K562 (cell line): Measurements from ENCODE around the gene ZNF26. TPM values are rescaled to one million over a fixed set of nuclear protein-coding genes. Genes with fewer than 3 reads are reported as not detected.

Source experiments
- ATAC-seq: fragments of 200-7000 bp; cut with Tn5 transposase; 3 replicates; pipeline ENCODE4 v1.9.1; 2020; ENCODE audit warnings: moderate library complexity
- BruUV-seq: library from RNA; stranded (reverse); fragments of 400-500 nt; replicated peaks from 2 replicates; lab custom pipeline; 2021; lab: Mats Ljungman, UMichigan
- CTCF ChIA-PET: fragments of 300-600 bp; formaldehyde crosslinking; extraction: SDS; loops from one replicate; lab custom pipeline; 2021; ENCODE audit warnings: low intra/inter-chr PET ratio; lab: Yijun Ruan, JAX
- POLR2A ChIA-PET: fragments of 300-600, 350-650 bp; sonication (Branson Sonifier 250); formaldehyde crosslinking; extraction: SDS; loops from one replicate; lab custom pipeline; 2021; ENCODE audit warnings: antibody characterized with exemption, inconsistent platforms; lab: Yijun Ruan, JAX
- DNase-seq, 4 experiments: peaks; one replicate each; pipeline versions ENCODE4 v3.0.0 to v3.0.0-alpha.2; 2011 to 2018; ENCODE audit warnings: low spot score in 3 of 4, mixed read lengths in 3 of 4; ENCODE audit errors: extremely low read depth in 1 of 4
- FAIRE-seq: peaks from 2 replicates; lab custom pipeline; 2011; peaks lifted over from hg19 to GRCh38; lab: Jason Lieb, UNC
- H2AFZ ChIP-seq: 2 replicates; pipeline ENCODE4 v1.6.0; 2011; ENCODE audit warnings: low read depth, low read length, control low read depth, inconsistent platforms
- H3K27ac ChIP-seq: fragments of 200-600 bp; 3 replicates; pipeline ENCODE4 v1.8.0; 2011; ENCODE audit warnings: low read depth, mild to moderate bottlenecking, control low read depth, inconsistent platforms, low read length, moderate library complexity, mixed read lengths; ENCODE audit errors: extremely low read depth
- H3K27me3 ChIP-seq, 2 experiments: fragments of 300-600 bp in 1 of 2; 2 replicates in 1 of 2; 3 replicates in 1 of 2; pipeline versions ENCODE4 v1.6.0 to v1.8.0; 2011; ENCODE audit warnings: inconsistent platforms in 2 of 2, low read length in 2 of 2, mild to moderate bottlenecking in 1 of 2, mixed read lengths in 1 of 2, moderate library complexity in 1 of 2; ENCODE audit not compliant: control insufficient read depth in 2 of 2, insufficient read depth in 2 of 2
- H3K36me3 ChIP-seq: fragments of 300-600 bp; 3 replicates; pipeline ENCODE4 v1.8.0; 2011; ENCODE audit warnings: mild to moderate bottlenecking, low read length, inconsistent platforms; ENCODE audit not compliant: control insufficient read depth, insufficient read depth
- H3K4me1 ChIP-seq, 2 experiments: fragments of 200-600 bp in 1 of 2; replicated peaks in 1 of 2; 2 replicates in 1 of 2; 3 replicates in 1 of 2; pipeline versions ENCODE4 v1.5.1 to v1.8.0; 2011; ENCODE audit warnings: inconsistent platforms in 2 of 2, low read length in 2 of 2, mild to moderate bottlenecking in 1 of 2, mixed read lengths in 1 of 2, moderate library complexity in 1 of 2; ENCODE audit not compliant: control insufficient read depth in 2 of 2, insufficient read depth in 2 of 2
- H3K4me2 ChIP-seq: 2 replicates; pipeline ENCODE4 v1.6.1; 2011; ENCODE audit warnings: low read length, control low read depth, inconsistent platforms, mixed read lengths; ENCODE audit not compliant: insufficient read depth
- H3K4me3 ChIP-seq: fragments of 200-600 bp; sonication (generic), shearing (Covaris generic); 2 replicates; pipeline ENCODE4 v1.5.1; 2016; ENCODE audit warnings: control low read depth, inconsistent platforms
- H3K79me2 ChIP-seq: fragments of 200-600 bp; 3 replicates; pipeline ENCODE4 v1.8.0; 2011; ENCODE audit warnings: low read length, inconsistent platforms; ENCODE audit not compliant: control insufficient read depth, insufficient read depth
- H3K9ac ChIP-seq, 2 experiments: 2 replicates each; pipeline versions ENCODE4 v1.6.0 to v1.6.1; 2011; ENCODE audit warnings: low read depth in 2 of 2, low read length in 2 of 2, control low read depth in 1 of 2, inconsistent platforms in 1 of 2, mild to moderate bottlenecking in 1 of 2, mixed read lengths in 1 of 2; ENCODE audit not compliant: insufficient read depth in 1 of 2
- H3K9me1 ChIP-seq: one replicate; pipeline ENCODE4 v1.6.0; 2011; ENCODE audit warnings: inconsistent platforms, mild to moderate bottlenecking, low read length, moderate library complexity; ENCODE audit not compliant: control insufficient read depth, insufficient read depth
- H3K9me3 ChIP-seq: replicated peaks from 2 replicates; pipeline ENCODE4 v1.5.1; 2011; ENCODE audit warnings: low read depth, low read length, inconsistent platforms; ENCODE audit not compliant: control insufficient read depth, insufficient read depth
- H4K20me1 ChIP-seq: replicated peaks from 2 replicates; pipeline ENCODE4 v1.6.1; 2011; ENCODE audit warnings: low read length, inconsistent platforms, mixed read lengths; ENCODE audit not compliant: control insufficient read depth, insufficient read depth
- MYNN ChIP-seq, 2 experiments: sonication (generic); formaldehyde crosslinking in 1 of 2; IDR thresholded peaks; 2 replicates each; pipeline versions ENCODE4 v1.5.0 to v1.6.1; 2016 to 2020; ENCODE audit warnings: antibody characterized with exemption in 1 of 2, missing genetic modification reagents in 1 of 2
- ZFP30 ChIP-seq: fragments of 250-450 bp; sonication (Bioruptor Pico); IDR thresholded peaks from 2 replicates; pipeline ENCODE4 v1.8.0; 2022; ENCODE audit warnings: moderate library complexity, mild to moderate bottlenecking, inconsistent platforms, borderline replicate concordance
- WGBS: fragments of 100-300 bp; shearing (Covaris generic); methylation state at CpG from one replicate; pipeline ENCODE4 v1.1.6; 2016; ENCODE audit warnings: low coverage, mixed read lengths; ENCODE audit not compliant: insufficient coverage; ENCODE audit errors: missing lambda C conversion rate; 5-methylcytosine and 5-hydroxymethylcytosine counted together
- in situ Hi-C: fragments of 300-500 bp; cut with MboI; formaldehyde crosslinking; loops from 4 replicates; pipeline ENCODE4 v1.15.0; 2018; ENCODE audit warnings: inconsistent platforms, mixed read lengths
- intact Hi-C: fragments of 100-400 bp; cut with micrococcal nuclease; formaldehyde crosslinking; loops from 2 replicates; pipeline ENCODE4 v1.14.2; 2022
- polyA plus RNA-seq, 8 experiments: library from polyadenylated mRNA; depleted of rRNA in 4 of 8; stranded (reverse) in 5 of 8; unstranded in 3 of 8; fragments of >200 nt; fragmentation: Nextera tagmentation in 2 of 8; fragmentation: Illumina TruSeq in 1 of 8; extraction: Ambion mirVana in 2 of 8; extraction: Trizol in 1 of 8; gene quantifications; 2 replicates each; pipeline versions ENCODE4 v1.2.1 to v1.2.3, GENCODE V29; 2011 to 2014; ENCODE audit warnings: inconsistent platforms in 1 of 8, missing spikeins in 1 of 8
- small RNA-seq: library from RNA; depleted of rRNA; stranded (forward); fragments of <200 nt; gene quantifications from one replicate; pipeline ENCODE3, GENCODE V24; 2014
- total RNA-seq, 7 experiments: library from RNA; depleted of rRNA in 6 of 7; stranded (reverse); fragments of >200 nt in 6 of 7; fragmentation: Illumina TruSeq in 2 of 7; extraction: Trizol in 2 of 7; gene quantifications; 2 replicates each; pipeline versions ENCODE4 v1.2.1 to v1.2.3, GENCODE V29; 2011 to 2021; ENCODE audit warnings: low replicate concordance in 1 of 7

The ZNF26 gene
- total and polyA plus RNA-seq, 9 of the 15 experiments (the other 6 are each of a cell fraction or from before 2014, with no cell fraction given), result 1.2 to 14.1 (median 8.0) TPM

- ChIA-PET POLR2A (no interaction called here), CTCF (no interaction called here)
- in situ Hi-C loops (no loop called here), intact Hi-C loops (no loop called here)
- Histone ChIP-seq H3K36me3 (no peaks in the 10 kb centered on the region), H3K27me3 (no peaks in the 10 kb centered on the region), H3K9ac (no peak overlapping the region), H4K20me1 (no peaks in the 10 kb centered on the region), H3K27ac (no peak overlapping the region), H3K4me3 (no peak overlapping the region), H3K79me2 (no peaks in the 10 kb centered on the region), H3K4me1 (no peaks in the 10 kb centered on the region), H2AFZ (no peak overlapping the region), H3K4me2 (no peak overlapping the region), H3K9me1 (no peaks in the 10 kb centered on the region), H3K9me3 (peaks cover 3% of the 10 kb centered on the region; the same call in 1 of the 2 replicates)
- DNase-seq (no peak), FAIRE-seq (no peak), ATAC-seq (no peak)
- TF ChIP-seq ZFP30 (CRISPR knock-in tag), result no peak
- TF ChIP-seq MYNN (IDR thresholded peaks at IDR 0.05), result peak; percentile 65; the same call in 1 of the 2 replicates
- TF ChIP-seq MYNN (CRISPR knock-in tag; IDR thresholded peaks at IDR 0.05), result no peak
- no TSS peak for BruUV-seq
- 5% methylated on average over 2 of the region's 2 CpGs for WGBS
Observed at GRCh38 chr12:133073836-133074235, 87.7 kb downstream of the ZNF26 start.

Small RNA genes within 50 kb of the gene (small RNA-seq; reads per million reads assigned to genes)
- not detected for gene RNU4ATAC12P

Other genes with a start within 250 kb of the ZNF26 start
Only the 7 nearest of the 10 such genes appear.
- 36.1 and 38.7 TPM in 2 replicates for gene GOLGA3, start 157.5 kb upstream of the ZNF26 start, total RNA-seq (2014; rRNA removed)
- 17.0 and 19.0 TPM in 2 replicates for gene GOLGA3, start 157.5 kb upstream of the ZNF26 start, total RNA-seq (2014; rRNA removed; fragmentation: Illumina TruSeq; extraction: Trizol)
- 21.2 and 22.8 TPM in 2 replicates for gene GOLGA3, start 157.5 kb upstream of the ZNF26 start, total RNA-seq (2015; rRNA removed; fragmentation: Illumina TruSeq; extraction: Trizol)
- gene GOLGA3, start 157.5 kb upstream of the ZNF26 start, total RNA-seq (2021), result 41.7 and 48.1 TPM in 2 replicates
- 15.0 and 20.2 TPM in 2 replicates for gene GOLGA3, start 157.5 kb upstream of the ZNF26 start, polyA plus RNA-seq (2011; rRNA removed)
- 9.0 and 11.8 TPM in 2 replicates for gene GOLGA3, start 157.5 kb upstream of the ZNF26 start, polyA plus RNA-seq (2014; fragmentation: Illumina TruSeq; extraction: Trizol)
- gene GOLGA3, start 157.5 kb upstream of the ZNF26 start, polyA plus RNA-seq (2014; fragmentation: Nextera tagmentation; extraction: Ambion mirVana), result 1 to 10 TPM; 1.9 to 2.9 TPM
- gene GOLGA3, start 157.5 kb upstream of the ZNF26 start, polyA plus RNA-seq (2014; rRNA removed), result 18.4 and 18.6 TPM in 2 replicates
- 18.2 and 19.3 TPM in 2 replicates for gene CHFR, start 98.8 kb upstream of the ZNF26 start, total RNA-seq (2014; rRNA removed)
- 14.1 and 14.2 TPM in 2 replicates for gene CHFR, start 98.8 kb upstream of the ZNF26 start, total RNA-seq (2014; rRNA removed; fragmentation: Illumina TruSeq; extraction: Trizol)
- 12.7 and 15.5 TPM in 2 replicates for gene CHFR, start 98.8 kb upstream of the ZNF26 start, total RNA-seq (2015; rRNA removed; fragmentation: Illumina TruSeq; extraction: Trizol)
- gene CHFR, start 98.8 kb upstream of the ZNF26 start, total RNA-seq (2021), result 26.1 and 26.8 TPM in 2 replicates
- 32.5 and 33.9 TPM in 2 replicates for gene CHFR, start 98.8 kb upstream of the ZNF26 start, polyA plus RNA-seq (2011; rRNA removed)
- gene CHFR, start 98.8 kb upstream of the ZNF26 start, polyA plus RNA-seq (2014; fragmentation: Illumina TruSeq; extraction: Trizol), result 18.6 and 21.2 TPM in 2 replicates
- gene CHFR, start 98.8 kb upstream of the ZNF26 start, polyA plus RNA-seq (2014; fragmentation: Nextera tagmentation; extraction: Ambion mirVana), result under 1 TPM; 0.61 to 0.84 TPM
- 23.6 and 25.8 TPM in 2 replicates for gene CHFR, start 98.8 kb upstream of the ZNF26 start, polyA plus RNA-seq (2014; rRNA removed)
- 0.45 and 0.82 TPM in 2 replicates for gene ZNF605, start 30.1 kb upstream of the ZNF26 start, total RNA-seq (2014; rRNA removed)
- 1.1 TPM in 2 replicates for gene ZNF605, start 30.1 kb upstream of the ZNF26 start, total RNA-seq (2014; rRNA removed; fragmentation: Illumina TruSeq; extraction: Trizol)
- gene ZNF605, start 30.1 kb upstream of the ZNF26 start, total RNA-seq (2015; rRNA removed; fragmentation: Illumina TruSeq; extraction: Trizol), result 0.60 and 1.1 TPM in 2 replicates
- 0.51 and 0.60 TPM in 2 replicates for gene ZNF605, start 30.1 kb upstream of the ZNF26 start, total RNA-seq (2021)
- 0.16 and 0.46 TPM in 2 replicates for gene ZNF605, start 30.1 kb upstream of the ZNF26 start, polyA plus RNA-seq (2011; rRNA removed)
- gene ZNF605, start 30.1 kb upstream of the ZNF26 start, polyA plus RNA-seq (2014; fragmentation: Illumina TruSeq; extraction: Trizol), result 0.48 and 0.55 TPM in 2 replicates
- gene ZNF605, start 30.1 kb upstream of the ZNF26 start, polyA plus RNA-seq (2014; fragmentation: Nextera tagmentation; extraction: Ambion mirVana), result under 1 TPM; 0.68 to 0.84 TPM
- gene ZNF605, start 30.1 kb upstream of the ZNF26 start, polyA plus RNA-seq (2014; rRNA removed), result 0.28 and 0.69 TPM in 2 replicates
- gene ZNF84, start 51.1 kb downstream of the ZNF26 start, total RNA-seq (2014; rRNA removed), result 7.4 and 9.1 TPM in 2 replicates
- gene ZNF84, start 51.1 kb downstream of the ZNF26 start, total RNA-seq (2014; rRNA removed; fragmentation: Illumina TruSeq; extraction: Trizol), result 19.2 and 19.7 TPM in 2 replicates
- gene ZNF84, start 51.1 kb downstream of the ZNF26 start, total RNA-seq (2015; rRNA removed; fragmentation: Illumina TruSeq; extraction: Trizol), result 16.2 and 16.7 TPM in 2 replicates
- 10.3 and 11.1 TPM in 2 replicates for gene ZNF84, start 51.1 kb downstream of the ZNF26 start, total RNA-seq (2021)
- gene ZNF84, start 51.1 kb downstream of the ZNF26 start, polyA plus RNA-seq (2011; rRNA removed), result 21.8 and 24.3 TPM in 2 replicates
- gene ZNF84, start 51.1 kb downstream of the ZNF26 start, polyA plus RNA-seq (2014; fragmentation: Illumina TruSeq; extraction: Trizol), result 11.6 and 12.1 TPM in 2 replicates
- gene ZNF84, start 51.1 kb downstream of the ZNF26 start, polyA plus RNA-seq (2014; fragmentation: Nextera tagmentation; extraction: Ambion mirVana), result 10 to 100 TPM in 1 of 2 experiments, 1 to 10 TPM in 1; 8.8 to 12.1 TPM
- gene ZNF84, start 51.1 kb downstream of the ZNF26 start, polyA plus RNA-seq (2014; rRNA removed), result 12.2 and 12.8 TPM in 2 replicates
- gene ZNF140, start 94.6 kb downstream of the ZNF26 start, total RNA-seq (2014; rRNA removed), result 10.9 and 12.8 TPM in 2 replicates
- 6.8 and 8.4 TPM in 2 replicates for gene ZNF140, start 94.6 kb downstream of the ZNF26 start, total RNA-seq (2014; rRNA removed; fragmentation: Illumina TruSeq; extraction: Trizol)
- gene ZNF140, start 94.6 kb downstream of the ZNF26 start, total RNA-seq (2015; rRNA removed; fragmentation: Illumina TruSeq; extraction: Trizol), result 6.7 and 7.2 TPM in 2 replicates
- gene ZNF140, start 94.6 kb downstream of the ZNF26 start, total RNA-seq (2021), result 4.0 and 4.9 TPM in 2 replicates
- 6.4 and 7.8 TPM in 2 replicates for gene ZNF140, start 94.6 kb downstream of the ZNF26 start, polyA plus RNA-seq (2011; rRNA removed)
- 5.3 and 6.1 TPM in 2 replicates for gene ZNF140, start 94.6 kb downstream of the ZNF26 start, polyA plus RNA-seq (2014; fragmentation: Illumina TruSeq; extraction: Trizol)
- 1 to 10 TPM; 1.6 to 3.4 TPM for gene ZNF140, start 94.6 kb downstream of the ZNF26 start, polyA plus RNA-seq (2014; fragmentation: Nextera tagmentation; extraction: Ambion mirVana)
- gene ZNF140, start 94.6 kb downstream of the ZNF26 start, polyA plus RNA-seq (2014; rRNA removed), result 4.3 and 4.5 TPM in 2 replicates
- gene ZNF891, start 143.9 kb downstream of the ZNF26 start, total RNA-seq (2014; rRNA removed), result 0.94 and 0.95 TPM in 2 replicates
- gene ZNF891, start 143.9 kb downstream of the ZNF26 start, total RNA-seq (2014; rRNA removed; fragmentation: Illumina TruSeq; extraction: Trizol), result 2.0 and 2.3 TPM in 2 replicates
- 1.7 and 1.8 TPM in 2 replicates for gene ZNF891, start 143.9 kb downstream of the ZNF26 start, total RNA-seq (2015; rRNA removed; fragmentation: Illumina TruSeq; extraction: Trizol)
- 1.2 and 1.3 TPM in 2 replicates for gene ZNF891, start 143.9 kb downstream of the ZNF26 start, total RNA-seq (2021)
- 1.5 and 2.0 TPM in 2 replicates for gene ZNF891, start 143.9 kb downstream of the ZNF26 start, polyA plus RNA-seq (2011; rRNA removed)
- 1.1 and 1.3 TPM in 2 replicates for gene ZNF891, start 143.9 kb downstream of the ZNF26 start, polyA plus RNA-seq (2014; fragmentation: Illumina TruSeq; extraction: Trizol)
- gene ZNF891, start 143.9 kb downstream of the ZNF26 start, polyA plus RNA-seq (2014; fragmentation: Nextera tagmentation; extraction: Ambion mirVana), result under 1 TPM; 0.41 to 0.53 TPM
- gene ZNF891, start 143.9 kb downstream of the ZNF26 start, polyA plus RNA-seq (2014; rRNA removed), result 1.3 and 1.5 TPM in 2 replicates
- 2.1 and 5.8 TPM in 2 replicates for gene ZNF10, start 144.3 kb downstream of the ZNF26 start, total RNA-seq (2014; rRNA removed)
- 5.0 TPM in 2 replicates for gene ZNF10, start 144.3 kb downstream of the ZNF26 start, total RNA-seq (2014; rRNA removed; fragmentation: Illumina TruSeq; extraction: Trizol)
- gene ZNF10, start 144.3 kb downstream of the ZNF26 start, total RNA-seq (2015; rRNA removed; fragmentation: Illumina TruSeq; extraction: Trizol), result 4.4 and 4.6 TPM in 2 replicates
- gene ZNF10, start 144.3 kb downstream of the ZNF26 start, total RNA-seq (2021), result 4.3 and 5.0 TPM in 2 replicates
- gene ZNF10, start 144.3 kb downstream of the ZNF26 start, polyA plus RNA-seq (2011; rRNA removed), result 4.5 and 4.9 TPM in 2 replicates
- 3.5 and 5.8 TPM in 2 replicates for gene ZNF10, start 144.3 kb downstream of the ZNF26 start, polyA plus RNA-seq (2014; fragmentation: Illumina TruSeq; extraction: Trizol)
- 1 to 10 TPM; 4.8 to 5.2 TPM for gene ZNF10, start 144.3 kb downstream of the ZNF26 start, polyA plus RNA-seq (2014; fragmentation: Nextera tagmentation; extraction: Ambion mirVana)
- 2.1 and 4.1 TPM in 2 replicates for gene ZNF10, start 144.3 kb downstream of the ZNF26 start, polyA plus RNA-seq (2014; rRNA removed)